ENCODE measurements around the gene MEIKIN.

MEIKIN gene

GRCh38 chr5:131986161-131986912, 40.9 kb upstream of the MEIKIN start:
- H3K4me2 ChIP-seq, result no peak overlapping the region; the same call in 1 of the 2 replicates
- H3K36me3 ChIP-seq, result no peaks in the 10 kb centered on the region
- H4K20me1 ChIP-seq, result no peaks in the 10 kb centered on the region
- H3K27me3 ChIP-seq, result no peaks in the 10 kb centered on the region
- H3K4me3 ChIP-seq, result no peak overlapping the region
- no peak overlapping the region for H3K9ac ChIP-seq
- no peaks in the 10 kb centered on the region for H3K9me3 ChIP-seq
- no peak overlapping the region for H3K27ac ChIP-seq
- peaks cover 8% of the 10 kb centered on the region; the same call in 1 of the 2 replicates for H3K4me1 ChIP-seq
- no peak for TF ChIP-seq Cebpa-rat (IDR thresholded peaks at IDR 0.05)

DNA sequence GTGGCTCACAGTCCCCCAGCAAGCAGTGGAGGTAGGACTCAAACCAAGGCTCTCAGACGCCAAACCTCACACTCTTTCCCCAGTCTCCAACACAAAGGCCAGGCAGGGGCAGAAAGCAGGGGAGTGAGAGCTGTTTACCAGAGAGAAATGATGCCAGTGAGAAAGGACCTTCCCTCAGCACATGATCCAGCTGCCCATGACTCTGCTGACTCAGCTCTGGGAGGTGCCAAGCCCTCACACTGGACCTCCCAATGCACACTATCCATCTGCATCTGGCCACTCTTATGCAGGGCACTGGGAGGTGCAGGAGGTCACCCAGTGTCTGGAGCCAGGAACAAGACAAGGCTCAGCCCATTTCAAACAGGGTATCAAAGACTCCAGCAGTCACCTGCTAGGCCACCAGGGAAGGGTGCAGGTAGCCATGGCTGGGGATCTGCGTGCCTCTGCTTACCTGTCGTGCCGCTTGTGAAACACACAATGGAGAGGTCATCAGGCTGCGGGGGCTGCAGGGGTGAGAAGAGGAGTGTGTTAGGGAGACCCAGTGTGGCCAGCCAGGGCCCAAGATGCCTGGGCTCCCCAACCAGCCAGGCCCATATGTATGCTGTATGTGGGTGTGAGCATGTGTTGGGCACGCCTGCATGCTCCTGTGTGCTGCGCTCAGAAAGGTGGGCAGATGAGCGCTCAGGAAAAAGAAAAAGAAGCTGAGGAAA, 39.6 kb upstream of the MEIKIN start:
- H3K36me3 ChIP-seq, result no peaks in the 10 kb centered on the region

GRCh38 chr5:131983244-131983771, 37.8 kb upstream of the MEIKIN start:
- H3K9ac ChIP-seq, result no peak overlapping the region
- H3K9me3 ChIP-seq, result no peaks in the 10 kb centered on the region
- H3K27ac ChIP-seq, result no peak overlapping the region
- H3K4me2 ChIP-seq, result peak overlapping the region; percentile 2; the same call in 1 of the 2 replicates
- TF ChIP-seq Cebpa-rat (IDR thresholded peaks at IDR 0.05), result no peak
- H3K4me1 ChIP-seq, result peaks cover 19% of the 10 kb centered on the region
- H4K20me1 ChIP-seq, result no peaks in the 10 kb centered on the region
- H3K36me3 ChIP-seq, result no peaks in the 10 kb centered on the region
- H3K4me3 ChIP-seq, result no peak overlapping the region
- no peaks in the 10 kb centered on the region for H3K27me3 ChIP-seq

More for the DNA sequence above, 39.6 kb upstream of the MEIKIN start:
- Histone ChIP-seq H3K27ac (no peak overlapping the region), H3K4me1 (peaks cover 8% of the 10 kb centered on the region; the same call in 1 of the 2 replicates), H3K9ac (no peak overlapping the region), H3K4me2 (no peak overlapping the region), H3K9me3 (no peaks in the 10 kb centered on the region), H3K27me3 (no peaks in the 10 kb centered on the region), H3K4me3 (no peak overlapping the region), H4K20me1 (no peaks in the 10 kb centered on the region)
- TF ChIP-seq Cebpa-rat (IDR thresholded peaks at IDR 0.05), result no peak

DNA sequence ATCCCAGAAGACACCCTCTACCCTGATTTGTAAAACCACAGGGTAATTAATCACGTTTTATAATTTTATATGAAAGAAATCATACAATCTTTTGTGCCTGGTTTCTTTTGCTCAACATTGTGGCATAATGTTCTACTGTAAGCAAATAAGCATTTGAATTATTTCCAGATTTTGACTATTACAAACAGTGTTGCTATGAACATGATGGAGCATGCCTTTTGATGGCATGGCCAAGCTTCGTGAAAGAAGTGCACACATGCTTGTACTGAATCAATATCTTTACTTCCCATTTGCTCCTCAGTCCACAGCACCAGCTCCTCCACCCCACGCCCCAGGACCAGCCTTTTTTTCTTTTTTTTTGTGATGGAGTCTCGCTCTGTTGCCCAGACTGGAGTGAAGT, 36.1 kb upstream of the MEIKIN start:
- TF ChIP-seq Cebpa-rat (IDR thresholded peaks at IDR 0.05), result no peak
- Histone ChIP-seq H3K4me1 (peaks cover 19% of the 10 kb centered on the region), H3K4me3 (no peak overlapping the region), H3K27ac (no peak overlapping the region), H4K20me1 (no peaks in the 10 kb centered on the region), H3K27me3 (no peaks in the 10 kb centered on the region), H3K4me2 (no peak overlapping the region), H3K9me3 (no peaks in the 10 kb centered on the region), H3K36me3 (no peaks in the 10 kb centered on the region), H3K9ac (no peak overlapping the region)

DNA sequence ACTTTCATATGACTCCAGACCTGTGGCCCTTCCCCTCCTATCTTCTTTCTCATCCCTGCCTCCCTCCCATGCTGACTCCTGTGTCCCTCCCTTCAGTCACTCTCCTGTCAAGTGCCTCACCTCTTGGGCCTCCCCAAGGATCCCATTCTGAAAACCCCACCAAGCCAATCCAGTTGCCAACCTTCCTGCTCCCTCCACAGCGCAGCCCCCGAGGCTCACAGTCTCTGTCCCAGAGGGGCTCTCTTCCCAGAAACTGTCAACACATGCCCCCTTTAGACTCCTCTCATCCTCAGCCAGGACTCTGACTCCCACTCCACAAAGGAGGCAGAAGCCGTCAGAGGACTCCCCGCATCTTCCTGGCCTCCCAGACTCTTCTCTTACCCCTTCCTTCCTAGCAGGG, 35.2 kb upstream of the MEIKIN start:
- Histone ChIP-seq H4K20me1 (no peaks in the 10 kb centered on the region), H3K36me3 (no peaks in the 10 kb centered on the region), H3K4me3 (no peak overlapping the region), H3K4me2 (no peak overlapping the region), H3K9ac (no peak overlapping the region), H3K4me1 (peaks cover 19% of the 10 kb centered on the region), H3K27me3 (no peaks in the 10 kb centered on the region), H3K27ac (no peak overlapping the region), H3K9me3 (no peaks in the 10 kb centered on the region)
- TF ChIP-seq Cebpa-rat (IDR thresholded peaks at IDR 0.05), result no peak

DNA sequence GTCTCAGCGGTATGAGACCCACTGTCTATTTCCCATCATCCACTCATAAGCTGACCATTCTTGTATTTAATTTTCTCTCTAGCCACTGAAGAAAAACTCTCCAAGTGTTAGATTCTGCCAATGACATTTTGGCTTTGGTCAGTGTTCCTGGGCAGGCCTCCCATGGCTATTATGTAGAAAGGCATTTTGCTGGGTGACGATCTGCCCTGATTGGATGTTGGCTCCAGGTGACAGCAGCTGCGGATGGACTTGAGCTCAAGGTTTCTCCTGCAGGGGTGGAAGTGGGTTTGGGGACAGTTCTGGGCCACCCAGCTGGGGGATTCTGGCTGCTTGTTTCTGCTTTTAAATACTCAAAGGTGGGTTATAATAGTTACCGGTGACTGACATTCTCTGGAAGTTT, 34.4 kb upstream of the MEIKIN start:
- TF ChIP-seq Cebpa-rat (IDR thresholded peaks at IDR 0.05), result no peak
- Histone ChIP-seq H3K4me3 (no peak overlapping the region), H3K9me3 (no peaks in the 10 kb centered on the region), H3K4me1 (peaks cover 23% of the 10 kb centered on the region), H3K27me3 (no peaks in the 10 kb centered on the region), H3K4me2 (no peak overlapping the region), H3K36me3 (no peaks in the 10 kb centered on the region), H3K27ac (no peak overlapping the region), H4K20me1 (no peaks in the 10 kb centered on the region), H3K9ac (no peak overlapping the region)

DNA sequence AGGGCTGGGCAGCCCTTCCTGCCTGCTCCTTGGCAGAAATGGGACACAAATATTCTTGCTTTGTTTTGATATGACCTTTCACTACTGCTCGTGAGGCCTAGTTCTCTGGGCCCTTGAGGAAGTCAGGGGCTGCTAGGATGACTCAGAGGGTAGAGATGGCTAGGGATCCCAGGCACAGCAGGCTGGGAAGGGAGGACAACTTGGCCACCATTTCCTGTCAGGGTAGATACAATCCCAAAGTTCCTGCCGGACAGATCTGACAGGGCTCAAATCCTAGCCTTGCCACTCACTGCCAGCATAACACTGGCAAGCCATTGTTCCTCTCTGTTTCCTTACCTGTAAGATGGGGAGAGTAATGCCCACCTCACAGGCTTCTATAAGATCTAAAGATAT, 31.7 kb upstream of the MEIKIN start:
- Histone ChIP-seq H3K9me3 (no peaks in the 10 kb centered on the region), H3K9ac (no peak overlapping the region), H3K4me3 (no peak overlapping the region), H3K36me3 (no peaks in the 10 kb centered on the region), H3K27me3 (no peaks in the 10 kb centered on the region), H3K4me1 (peaks cover 19% of the 10 kb centered on the region), H4K20me1 (no peaks in the 10 kb centered on the region), H3K27ac (no peak overlapping the region), H3K4me2 (no peak overlapping the region)
- no peak for TF ChIP-seq Cebpa-rat (IDR thresholded peaks at IDR 0.05)

GRCh38 chr5:131976414-131977211, 31.1 kb upstream of the MEIKIN start:
- Histone ChIP-seq H4K20me1 (no peaks in the 10 kb centered on the region), H3K4me3 (no peak overlapping the region), H3K36me3 (no peaks in the 10 kb centered on the region), H3K27me3 (no peaks in the 10 kb centered on the region), H3K4me1 (peaks cover 19% of the 10 kb centered on the region), H3K9ac (no peak overlapping the region), H3K9me3 (no peaks in the 10 kb centered on the region), H3K4me2 (no peak overlapping the region), H3K27ac (no peak overlapping the region)
- TF ChIP-seq Cebpa-rat (IDR thresholded peaks at IDR 0.05), result no peak

DNA sequence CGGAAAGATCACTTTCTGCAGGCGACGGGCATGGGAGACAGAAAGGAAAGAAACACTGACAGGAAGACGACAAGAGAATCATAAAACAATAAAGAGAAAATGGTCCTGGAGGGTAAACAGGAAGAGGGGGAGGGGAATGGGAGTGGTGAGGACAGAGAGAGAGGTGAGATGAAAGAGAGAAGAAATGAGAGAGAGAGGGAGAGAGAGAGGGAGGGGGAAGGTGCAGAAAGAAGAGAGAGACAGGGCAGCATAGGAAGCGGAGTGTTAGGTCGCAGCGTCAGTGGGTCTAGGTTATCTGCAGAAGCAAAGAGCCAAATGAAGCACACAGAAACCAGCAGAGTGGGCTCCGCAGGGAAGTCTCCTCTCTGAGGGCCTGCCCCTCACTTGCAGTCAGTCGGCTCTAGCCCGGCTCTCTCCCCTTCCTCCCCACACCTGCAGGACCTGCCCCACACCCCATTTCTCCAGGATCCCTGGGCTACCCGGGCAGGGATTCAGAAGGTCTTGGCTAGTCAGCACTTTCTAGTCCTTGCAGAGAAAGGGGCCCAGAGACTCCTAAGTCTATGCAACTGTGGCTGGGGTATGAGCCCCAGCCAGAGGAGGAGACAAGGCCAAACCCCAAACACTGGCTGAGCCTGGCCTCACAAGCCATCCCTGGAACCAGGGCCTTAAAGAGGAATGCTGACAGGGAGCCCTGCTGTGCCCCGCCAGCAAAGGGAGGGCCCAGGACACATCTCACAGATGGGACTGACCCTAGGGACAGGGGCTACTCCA, 29.7 kb upstream of the MEIKIN start:
- no peak overlapping the region for H3K4me2 ChIP-seq
- peaks cover 19% of the 10 kb centered on the region for H3K4me1 ChIP-seq
- H3K4me3 ChIP-seq, result no peak overlapping the region
- no peak overlapping the region for H3K9ac ChIP-seq
- no peak overlapping the region for H3K27ac ChIP-seq
- H4K20me1 ChIP-seq, result no peaks in the 10 kb centered on the region
- no peak for TF ChIP-seq Cebpa-rat (IDR thresholded peaks at IDR 0.05)
- H3K36me3 ChIP-seq, result no peaks in the 10 kb centered on the region
- no peaks in the 10 kb centered on the region for H3K9me3 ChIP-seq
- no peaks in the 10 kb centered on the region for H3K27me3 ChIP-seq
